GM11168 (cell line): ENCODE measurements around the gene LIX1L.

Experiments
- in situ Hi-C: fragments of 300-500 bp; cut with MboI; formaldehyde crosslinking; loops from one replicate; pipeline ENCODE4 v1.12.0; 2022; ENCODE audit warnings: low sequenced_read_pairs; ENCODE audit not compliant: unreplicated experiment

LIX1L gene

GRCh38 chr1:145985502-145986439 is 28.0 kb upstream of the LIX1L start:
- in situ Hi-C loops, result no loop called here

GRCh38 chr1:145985129-145985501 is 27.3 kb upstream of the LIX1L start:
- in situ Hi-C loops, result no loop called here

- in situ Hi-C loops, result no loop called here
Measured at GRCh38 chr1:145983960-145984830, 26.4 kb upstream of the LIX1L start.

DNA sequence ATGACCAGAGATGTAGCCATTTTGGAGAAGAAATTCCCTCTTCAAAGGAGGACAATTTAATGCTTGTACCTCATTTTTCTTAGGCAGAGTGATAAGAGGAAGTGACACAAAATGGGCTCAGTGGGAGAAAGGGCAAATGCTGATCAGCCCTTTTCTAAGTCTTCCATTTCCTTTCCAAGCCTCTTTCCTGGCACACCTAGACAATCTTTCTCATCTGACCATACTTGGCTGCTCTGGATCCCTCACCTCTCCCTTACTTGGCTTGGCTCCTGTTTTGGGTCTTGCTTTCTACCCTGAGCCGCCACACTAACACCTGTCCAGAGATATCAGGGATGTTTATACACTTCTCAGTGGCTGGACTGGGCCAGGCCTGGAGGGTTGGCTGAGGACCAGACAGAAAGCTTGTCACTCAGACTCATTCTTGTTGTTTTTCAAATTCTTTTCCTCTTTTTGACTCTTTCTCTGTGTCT is 25.4 kb upstream of the LIX1L start:
- in situ Hi-C loops, result no loop called here

- in situ Hi-C loops, result no loop called here
Measured at GRCh38 chr1:145982010-145982723, 24.4 kb upstream of the LIX1L start.

GRCh38 chr1:145980457-145980994 is 22.7 kb upstream of the LIX1L start:
- in situ Hi-C loops, result no loop called here

DNA sequence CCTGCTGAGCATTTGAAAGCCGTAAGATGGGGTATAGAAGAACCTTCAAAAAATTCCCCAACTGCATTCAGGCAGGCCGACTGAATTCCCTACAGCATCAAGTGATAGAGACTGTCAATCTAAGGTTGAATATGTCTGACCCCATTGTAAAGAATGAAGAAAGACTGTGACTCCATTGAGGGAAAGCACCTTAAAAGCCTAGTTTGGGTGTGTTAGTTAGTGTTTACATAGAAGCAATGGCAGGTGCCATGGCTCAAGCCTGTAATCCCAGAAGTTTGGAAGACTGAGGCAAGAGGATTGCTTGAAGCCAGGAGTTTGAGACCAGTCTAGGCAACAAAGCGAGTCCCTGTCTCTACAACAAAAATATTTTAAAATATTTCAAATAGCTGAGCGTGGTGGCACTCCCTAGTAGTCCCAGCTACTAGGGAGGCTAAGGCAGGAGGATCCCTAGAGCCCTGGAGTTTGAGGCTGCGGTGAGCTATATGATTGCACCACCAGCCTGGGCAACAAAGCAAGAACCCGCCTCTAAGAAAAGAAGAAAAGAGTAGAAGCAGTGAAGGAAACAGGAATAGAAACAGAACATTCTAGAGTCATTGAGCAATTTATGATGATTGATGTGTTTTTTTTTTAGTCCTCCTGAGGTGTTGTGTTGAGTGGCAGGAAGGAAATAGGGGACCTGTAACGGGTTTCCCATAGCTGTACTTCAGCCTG is 22.1 kb upstream of the LIX1L start:
- in situ Hi-C loops, result loop anchor here (5.0 kb wide), 1 partner anchor 32 kb away; no protein-coding TSS in a partner anchor

DNA sequence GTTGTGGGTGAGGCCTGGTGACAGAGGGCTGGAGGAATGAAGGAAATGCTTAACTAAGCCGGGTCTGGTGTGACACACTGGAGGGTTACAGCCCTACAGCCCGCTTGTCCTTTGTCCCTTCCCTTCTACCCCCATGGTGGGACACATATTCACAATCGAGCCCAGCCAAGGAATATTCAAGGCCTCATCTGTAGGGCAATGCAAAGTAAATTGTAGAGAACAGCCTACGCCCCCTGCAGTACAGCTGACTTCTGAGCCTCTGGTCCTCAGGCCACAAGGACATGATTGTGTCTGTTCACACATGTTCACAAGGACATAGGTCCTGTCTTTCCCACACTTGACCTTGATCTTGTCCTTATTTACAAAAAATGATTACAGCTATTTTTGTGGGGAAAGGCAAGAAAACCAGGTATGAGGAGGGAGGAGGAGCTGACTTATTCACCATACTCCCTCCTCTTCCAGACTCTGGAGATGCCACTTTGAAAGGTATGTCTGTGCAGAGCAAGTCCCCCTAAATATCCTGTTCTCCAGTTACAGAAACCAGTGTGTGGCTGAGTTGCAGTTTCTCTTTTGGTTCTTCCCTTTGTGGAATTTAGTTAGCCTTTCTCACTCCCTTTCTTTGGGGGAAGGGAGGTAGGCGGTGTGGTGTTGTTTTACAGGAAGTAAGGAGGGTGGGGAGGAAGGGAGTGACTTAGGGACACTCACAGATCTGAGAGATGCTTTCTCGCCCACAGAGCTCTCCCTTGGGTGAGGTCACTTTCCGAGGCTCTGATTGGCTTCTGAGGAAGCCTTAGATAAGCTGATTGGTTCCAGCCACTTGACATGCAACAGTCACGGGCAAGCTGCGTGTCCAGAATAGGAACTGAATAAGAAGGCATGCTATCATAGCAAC is 21.3 kb upstream of the LIX1L start:
- in situ Hi-C loops, result loop anchor here (5.0 kb wide), 1 partner anchor 33 kb away; no protein-coding TSS in a partner anchor

DNA sequence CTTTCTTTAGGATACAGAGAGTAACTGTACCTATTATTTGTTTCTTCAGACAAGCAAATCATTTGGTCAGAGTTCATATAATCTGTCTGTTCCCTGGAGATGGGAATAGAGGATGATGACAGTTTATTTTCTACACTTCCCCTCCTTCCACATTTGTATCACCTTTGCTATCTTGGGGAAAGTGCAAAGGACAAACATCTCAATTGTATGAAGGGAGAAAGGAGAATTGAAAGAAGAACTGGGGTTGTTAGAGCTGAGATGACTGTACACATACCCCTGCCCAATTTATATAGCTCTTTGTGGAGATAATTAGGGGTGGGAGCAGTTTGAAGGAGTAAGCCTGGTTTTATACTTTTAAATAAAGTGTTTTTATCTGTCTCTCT is 20.6 kb upstream of the LIX1L start:
- in situ Hi-C loops, result loop anchor here (5.0 kb wide), 1 partner anchor 34 kb away; no protein-coding TSS in a partner anchor

GRCh38 chr1:145977486-145978470 is 20.0 kb upstream of the LIX1L start:
- in situ Hi-C loops, result loop anchor here (5.0 kb wide), 1 partner anchor 35 kb away; no protein-coding TSS in a partner anchor

- in situ Hi-C loops, result loop anchor here (5.0 kb wide), 1 partner anchor 35 kb away; no protein-coding TSS in a partner anchor
Measured at GRCh38 chr1:145977016-145977415, 19.2 kb upstream of the LIX1L start.

GRCh38 chr1:145975216-145975615 is 17.4 kb upstream of the LIX1L start:
- in situ Hi-C loops, result loop anchor here (5.0 kb wide), 1 partner anchor 37 kb away; no protein-coding TSS in a partner anchor

DNA sequence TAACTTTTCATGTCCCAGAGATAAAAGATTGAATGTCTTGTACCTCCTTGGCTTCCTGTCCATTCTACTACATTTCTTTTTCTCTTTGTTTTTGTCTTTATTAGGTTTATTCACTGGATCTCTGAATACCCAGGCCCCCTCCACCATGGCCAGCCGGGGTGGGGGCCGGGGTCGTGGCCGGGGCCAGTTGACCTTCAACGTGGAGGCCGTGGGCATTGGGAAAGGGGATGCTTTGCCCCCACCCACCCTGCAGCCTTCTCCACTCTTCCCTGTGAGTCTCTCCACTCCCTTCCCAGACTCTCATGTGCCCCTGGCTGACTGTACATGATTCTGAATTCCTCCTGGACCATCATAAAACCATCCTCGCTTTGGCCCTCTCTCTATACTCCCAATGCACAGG is 16.9 kb upstream of the LIX1L start:
- in situ Hi-C loops, result loop anchor here (5.0 kb wide), 1 partner anchor 38 kb away; no protein-coding TSS in a partner anchor

DNA sequence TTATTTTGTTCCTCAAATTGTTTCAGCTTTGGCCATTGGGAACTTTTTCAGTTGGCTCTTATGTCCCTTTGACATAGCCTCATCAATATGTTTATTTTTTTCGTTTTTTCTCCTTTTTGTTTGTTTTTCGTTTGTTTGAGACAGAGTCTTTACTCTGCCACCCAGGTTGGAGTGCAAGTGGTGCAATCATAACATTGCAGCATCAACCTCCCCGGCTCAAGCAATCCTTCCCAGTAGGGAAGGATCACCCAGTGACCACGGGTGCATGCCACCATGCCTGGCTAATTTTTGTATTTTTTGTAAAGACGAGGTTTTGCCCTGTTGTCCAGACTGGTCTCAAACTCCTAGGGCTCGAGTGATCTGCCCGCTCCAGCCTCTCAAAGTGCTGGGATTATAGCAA is 14.8 kb upstream of the LIX1L start:
- in situ Hi-C loops, result no loop called here

DNA sequence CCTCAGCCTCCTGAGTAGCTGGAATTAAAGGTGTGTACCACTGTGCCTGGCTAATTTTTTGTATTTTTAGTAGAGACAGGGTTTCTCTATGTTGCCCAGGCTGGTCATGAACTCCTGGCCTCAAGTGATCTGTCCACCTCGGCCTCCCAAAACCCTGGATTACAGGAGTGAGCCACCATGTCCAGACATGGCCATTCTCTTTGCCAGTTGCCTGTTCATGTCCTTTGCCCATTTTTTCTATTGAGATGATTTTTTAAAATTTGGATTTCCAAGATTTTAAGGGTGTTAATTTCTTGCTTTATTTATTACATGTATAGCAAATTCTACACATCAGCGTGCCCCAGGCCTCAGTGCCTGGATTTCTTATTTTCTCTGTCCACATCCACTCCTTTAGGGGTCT is 9.5 kb upstream of the LIX1L start:
- in situ Hi-C loops, result no loop called here

GRCh38 chr1:145965119-145965744 is 7.4 kb upstream of the LIX1L start:
- in situ Hi-C loops, result no loop called here
